DMS79 (cell line): ENCODE data around the gene DCP1A.
A peak's percentile ranks its signal among the peaks of the same experiment; 100 is the strongest.
"Not testable (repeated sequence)": the region's sequence is repeated elsewhere in the genome, so short reads cannot be mapped to it uniquely, and the experiment has no call there.

Experiments used
- DNase-seq: peaks from one replicate; lab custom pipeline; 2025; lab: John Stamatoyannopoulos, UW

The DCP1A gene

DNA sequence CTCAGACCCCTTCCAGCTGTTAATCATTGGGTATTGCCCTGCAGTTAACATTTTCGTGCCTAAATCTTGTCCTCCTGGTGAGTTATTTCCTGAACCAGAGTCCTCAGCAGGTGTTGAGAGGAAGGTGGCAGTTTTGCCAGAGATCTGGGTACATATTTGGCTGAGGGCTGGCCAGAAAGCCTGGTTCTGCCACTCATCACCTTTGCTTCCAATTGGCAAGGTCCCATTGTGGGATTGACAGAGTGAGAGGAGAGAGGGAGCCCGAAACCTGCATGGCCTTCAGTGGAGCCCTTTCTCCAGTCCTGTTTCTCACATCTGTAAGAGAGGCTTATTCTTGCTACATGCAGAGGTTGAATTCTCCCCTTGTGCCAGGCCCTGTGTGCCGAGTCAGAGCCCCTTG is 82.6 kb downstream of the DCP1A start:
- DNase-seq: no peak

DNA sequence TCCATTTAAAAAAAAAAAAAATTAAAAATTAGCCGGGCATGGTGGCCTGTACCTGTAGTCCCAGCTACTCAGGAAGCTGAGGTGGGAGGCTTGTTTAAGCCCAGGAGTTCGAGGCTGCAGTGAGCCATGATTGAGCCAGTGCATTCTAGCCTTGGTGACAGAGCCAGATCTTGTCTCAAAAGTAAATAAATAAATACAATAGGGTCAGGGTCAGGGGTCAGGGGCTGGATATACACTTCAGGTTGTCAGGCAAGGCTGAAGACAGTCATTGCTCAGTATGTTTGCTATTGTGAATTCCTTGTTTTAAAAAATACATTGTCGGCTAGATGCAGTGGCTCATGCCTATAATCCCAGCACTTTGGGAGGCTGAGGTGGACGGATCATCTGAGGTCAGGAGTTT is 83.4 kb downstream of the DCP1A start:
- DNase-seq: no peak

DNA sequence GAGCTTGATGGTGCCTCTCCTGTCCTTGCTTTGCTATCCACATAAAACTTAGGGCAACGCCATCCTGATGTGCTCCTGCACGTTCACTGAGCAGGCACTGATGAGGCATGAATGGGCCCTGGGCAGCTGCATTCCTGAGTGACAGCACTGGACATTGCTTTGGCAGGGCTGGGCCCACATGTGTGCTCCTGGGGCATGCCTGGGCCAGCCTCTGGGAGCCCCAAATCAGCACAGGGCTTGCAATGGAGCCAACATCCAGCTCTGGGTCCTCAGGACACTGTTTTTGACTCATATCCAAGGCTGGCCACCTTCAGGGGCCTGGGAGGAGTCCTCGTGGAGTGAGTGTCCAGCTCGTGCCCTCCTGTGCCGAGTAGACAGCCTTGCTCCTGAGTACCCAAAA is 85.6 kb downstream of the DCP1A start:
- DNase-seq: no peak

DNA sequence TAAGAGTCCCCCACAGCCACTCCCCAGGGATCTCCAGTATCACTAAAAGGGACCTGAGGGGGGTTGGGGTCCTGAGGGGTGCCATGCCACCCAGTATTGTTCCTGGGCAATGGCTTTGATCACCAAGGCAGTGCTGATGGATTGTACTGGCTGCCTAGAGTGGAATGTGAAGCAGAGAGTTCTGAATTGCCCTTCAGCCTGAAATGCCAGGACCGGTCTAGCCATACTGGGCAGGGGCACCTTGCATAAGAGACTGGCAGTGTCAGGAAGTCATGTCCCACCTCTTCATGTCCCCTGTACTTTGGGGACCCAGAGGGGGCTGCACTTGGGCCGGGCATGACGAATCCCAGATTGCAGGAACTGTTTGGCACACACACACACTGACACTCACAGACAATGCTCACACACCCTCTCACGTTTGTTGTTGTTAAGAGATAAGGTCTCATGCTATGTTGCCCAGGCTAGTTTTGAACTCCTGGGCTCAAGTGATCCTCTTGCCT is 87.0 kb downstream of the DCP1A start:
- no peak for DNase-seq

DNA sequence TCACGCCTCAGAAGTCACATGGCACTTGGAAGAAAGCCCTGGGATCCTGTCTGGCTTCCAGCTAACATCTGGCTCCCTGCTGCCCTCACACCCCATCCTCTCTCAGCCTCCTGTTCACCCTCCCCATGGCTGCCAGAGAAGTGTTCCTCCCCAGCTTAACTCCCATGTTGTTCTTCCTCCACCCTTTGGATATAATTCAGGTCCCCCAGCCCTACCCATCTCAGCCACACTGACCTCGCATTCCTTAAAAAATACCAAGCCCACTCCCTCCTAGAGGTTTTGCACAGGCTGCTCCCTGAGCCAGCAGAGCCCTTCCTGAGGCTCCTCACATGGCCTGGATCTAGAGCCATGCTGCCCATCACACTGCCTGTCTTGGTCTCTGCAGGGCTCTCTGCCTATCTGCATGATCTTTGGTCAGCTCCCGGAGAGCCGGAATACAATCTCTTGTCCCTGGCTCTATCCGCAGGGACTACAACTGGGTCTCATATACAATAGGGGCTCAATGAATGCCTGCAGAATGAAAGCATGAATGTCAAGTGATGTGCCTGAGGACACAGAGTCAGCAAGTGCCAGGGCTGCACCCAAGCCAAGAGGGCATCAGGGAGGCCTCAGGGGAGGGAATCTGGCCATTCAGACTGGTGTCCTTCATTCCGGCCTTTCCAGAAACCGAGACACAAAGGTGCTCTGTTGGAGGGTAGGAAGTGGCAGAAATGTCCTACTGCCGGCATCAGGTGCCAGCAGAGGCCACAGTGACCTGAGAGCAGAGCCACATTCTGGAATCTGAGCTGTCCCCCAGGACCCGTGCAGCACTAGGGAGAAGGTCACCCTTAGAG is 87.7 kb downstream of the DCP1A start:
- no peak for DNase-seq

DNA sequence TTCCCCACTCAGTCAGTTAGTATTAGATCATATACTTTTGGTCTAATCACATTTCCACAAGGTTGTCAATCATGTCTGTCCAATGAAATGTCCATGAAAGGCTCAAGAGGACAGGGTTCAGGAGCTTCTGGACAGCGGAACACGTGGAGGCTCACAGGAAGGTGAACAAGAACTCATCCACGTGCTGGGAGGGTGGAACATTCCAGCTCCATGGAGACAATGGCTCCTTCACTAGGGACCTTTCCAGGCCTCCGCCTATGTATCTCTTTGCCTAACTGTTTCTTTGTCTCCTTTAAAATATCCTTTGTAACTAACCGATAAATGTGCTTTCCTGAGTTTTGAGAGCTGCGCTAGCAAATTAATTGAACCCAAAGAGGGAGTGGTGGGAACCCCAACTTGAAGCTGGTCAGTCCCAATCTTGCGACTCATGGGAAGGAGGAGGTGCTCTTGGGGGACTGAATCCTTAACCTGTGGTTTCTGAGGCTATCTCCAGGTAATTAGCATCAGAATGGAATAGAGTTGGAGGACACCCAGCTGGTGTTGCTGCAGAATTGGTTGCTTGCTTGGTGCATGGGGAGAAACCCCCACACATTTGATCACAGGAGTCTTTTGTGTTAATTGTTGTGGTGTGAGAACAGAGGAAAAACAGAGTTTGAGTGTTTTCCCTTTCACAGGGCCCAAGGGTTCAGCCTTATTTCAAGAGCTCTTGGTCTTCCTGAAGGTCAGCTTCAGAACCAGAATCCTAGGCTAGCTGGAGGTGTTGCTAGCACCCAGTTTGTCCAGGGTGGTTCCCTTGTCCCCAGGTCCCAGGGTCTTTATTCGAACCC is 88.5 kb downstream of the DCP1A start:
- no peak for DNase-seq

- DNase-seq: no peak
Measured at GRCh38 chr3:53257465-53257864, 89.9 kb downstream of the DCP1A start.

- no peak for DNase-seq
Measured at GRCh38 chr3:53256704-53257055, 90.7 kb downstream of the DCP1A start.

- DNase-seq: peak; percentile 31
Measured at GRCh38 chr3:53255775-53256703, 91.3 kb downstream of the DCP1A start, which contains the start of gene TKT. TSS of gene TKT (minus strand) at chr3:53256022. CDS start at chr3:53255942, 80 bp downstream.

DNA sequence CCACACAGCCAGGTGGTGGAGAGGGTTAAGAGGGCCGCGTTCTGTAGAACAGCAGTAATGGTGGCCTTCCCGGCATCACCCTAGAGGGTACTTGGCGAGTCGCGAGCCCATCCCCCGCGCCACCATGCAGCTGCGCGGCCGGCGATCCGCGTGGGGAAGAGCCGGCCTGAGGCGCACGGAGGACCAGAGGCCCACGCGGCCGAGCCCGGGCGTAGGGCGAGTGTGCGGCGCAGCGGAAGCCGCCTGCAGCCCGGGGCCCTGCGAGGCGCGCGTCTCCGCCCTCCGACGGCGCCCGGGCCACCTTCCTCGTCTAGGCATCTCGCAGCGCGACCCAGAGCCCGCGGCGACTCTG is 91.9 kb downstream of the DCP1A start:
- peak; percentile 31 for DNase-seq

GRCh38 chr3:53254509-53255422 is 92.6 kb downstream of the DCP1A start:
- peak; percentile 75 for DNase-seq

GRCh38 chr3:53253707-53254508 is 93.4 kb downstream of the DCP1A start:
- DNase-seq: no peak

GRCh38 chr3:53252947-53253322 is 94.4 kb downstream of the DCP1A start:
- not testable (repeated sequence) for DNase-seq

- no peak for DNase-seq
Measured at GRCh38 chr3:53252096-53252946, 95.0 kb downstream of the DCP1A start.

DNA sequence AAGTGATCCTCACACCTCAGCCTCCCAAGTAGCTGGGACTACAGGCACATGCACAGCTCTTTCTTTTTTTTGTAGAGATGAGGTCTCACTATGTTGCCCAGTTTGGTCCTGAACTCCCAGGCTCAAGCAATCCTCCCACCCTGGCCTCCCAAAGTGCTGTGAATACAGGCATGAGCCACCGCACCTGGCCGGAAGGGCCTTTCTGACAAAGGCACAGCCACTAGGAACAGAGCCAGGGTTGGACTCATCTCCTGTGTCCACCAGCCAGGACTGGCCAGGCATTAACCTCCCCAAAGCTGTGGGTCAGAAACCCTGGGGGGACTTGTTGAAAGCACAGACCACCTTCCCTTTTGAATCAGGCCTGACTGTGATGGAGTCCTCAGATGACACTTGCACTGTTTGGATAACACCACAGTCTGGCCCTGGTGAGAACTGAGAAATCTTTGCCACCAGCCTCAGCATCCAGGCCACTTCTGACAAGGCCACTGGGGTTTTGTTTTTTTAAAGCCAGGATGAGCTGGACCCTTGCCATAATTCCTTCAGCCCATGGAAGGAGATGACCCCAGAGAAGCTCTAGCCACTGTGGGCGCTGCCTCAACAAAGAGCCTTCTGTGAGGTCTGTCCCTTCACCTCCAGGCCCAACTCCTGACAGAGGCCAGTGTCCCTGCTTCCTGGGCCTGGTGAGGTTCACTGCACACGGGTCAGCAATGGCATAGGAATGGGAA is 96.3 kb downstream of the DCP1A start:
- no peak for DNase-seq

- DNase-seq: no peak
Measured at GRCh38 chr3:53250453-53250852, 96.9 kb downstream of the DCP1A start.

DNA sequence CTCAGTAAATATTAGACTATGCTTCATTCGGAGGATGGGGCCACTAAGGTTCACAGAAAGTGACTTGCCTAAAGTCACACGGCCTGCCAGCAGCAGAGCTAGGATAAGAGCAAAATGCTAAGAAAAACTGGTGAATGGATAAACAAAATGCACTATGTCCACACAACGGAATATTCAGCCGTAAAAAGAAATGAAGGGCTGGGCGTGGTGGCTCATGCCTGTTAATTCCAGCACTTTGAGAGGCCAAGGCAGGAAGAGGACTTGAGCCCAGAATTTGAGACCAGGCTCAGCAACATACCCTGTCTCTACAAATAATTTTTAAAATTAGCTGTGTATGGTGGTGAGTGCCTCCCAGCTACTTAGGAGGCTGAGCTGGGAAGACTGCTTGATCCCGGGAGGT is 99.2 kb downstream of the DCP1A start:
- no peak for DNase-seq

DNA sequence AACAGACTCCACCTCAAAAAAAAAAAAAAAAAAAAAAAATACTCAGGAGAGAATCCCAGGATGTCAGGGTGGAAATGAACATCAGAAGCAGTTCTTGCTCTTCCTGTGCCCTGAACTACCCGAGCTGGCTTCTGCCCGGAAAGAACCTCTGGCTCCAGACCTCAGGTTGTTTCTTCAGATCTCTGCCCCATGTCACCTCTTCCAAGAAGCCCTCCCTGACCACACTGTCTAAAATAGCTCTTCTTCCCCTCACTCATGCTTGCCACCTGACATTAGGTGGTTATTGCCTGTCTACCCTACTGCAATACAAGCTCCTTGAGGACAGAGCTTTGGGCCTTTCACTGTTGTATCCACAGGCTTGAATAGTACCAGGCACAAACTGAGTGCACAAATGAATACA is 99.7 kb downstream of the DCP1A start:
- no peak for DNase-seq

DNA sequence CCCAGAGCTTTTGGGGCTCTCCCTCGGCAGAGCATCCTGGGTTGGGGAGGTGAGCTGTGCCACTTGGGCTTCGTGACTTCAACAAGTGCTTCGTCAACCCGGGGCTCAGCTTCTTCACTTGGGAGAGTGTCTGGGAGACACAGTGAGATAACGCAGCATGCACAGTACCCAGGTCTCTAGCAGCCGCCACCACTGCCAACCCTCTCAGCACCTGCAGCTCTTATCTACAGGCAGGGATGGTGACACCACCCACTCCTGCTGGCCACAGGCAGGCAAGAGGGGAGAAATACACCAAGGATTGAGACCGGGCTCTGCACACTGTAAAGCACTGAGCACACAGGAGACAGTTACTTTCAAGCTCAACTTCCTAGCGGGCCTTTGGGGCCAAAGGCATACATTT is 103.1 kb downstream of the DCP1A start:
- DNase-seq: no peak
